ENCODE measurements around the gene RBM12. TPM values are rescaled to one million over a fixed set of nuclear protein-coding genes. Genes with fewer than 3 reads are reported as not detected.
"Not testable (repeated sequence)": the region's sequence is repeated elsewhere in the genome, so short reads cannot be mapped to it uniquely, and the experiment has no call there.

RBM12 gene
- polyA plus RNA-seq, 1 donor (not counting 4 experiments of a cell fraction or from before 2014, with no cell fraction given): 98.9 TPM

- peaks cover 41 to 54% of the 10 kb centered on the region in 2 experiments for H3K36me3 ChIP-seq (ENCODE audit: control insufficient read depth in 2 of 2, extremely low read depth in 1 of 2, insufficient read depth in 2 of 2, low read length in 2 of 2)
- FAIRE-seq: no peak
- H4K20me1 ChIP-seq (ENCODE audit: control insufficient read depth, extremely low read depth, insufficient read depth, low read length): peaks cover 21% of the 10 kb centered on the region
Measured at GRCh38 chr20:35714127-35714526, 49.4 kb upstream of the RBM12 start.

GRCh38 chr20:35713120-35713519, 48.4 kb upstream of the RBM12 start:
- dilution Hi-C loops (cut with MboI; ENCODE audit: extremely low pct_ligation_motif_present, low sequenced_read_pairs); H3K9me1 ChIP-seq (ENCODE audit: control insufficient read depth, extremely low read depth, insufficient read depth, low read length); H3K4me2 ChIP-seq (ENCODE audit: control insufficient read depth, extremely low read depth, insufficient read depth, low read depth, low read length); H3K27me3 ChIP-seq (ENCODE audit: control insufficient read depth, extremely low read depth, insufficient read depth, low read length); FAIRE-seq; H3K9ac ChIP-seq (ENCODE audit: control insufficient read depth, extremely low read depth, insufficient read depth, low read length); H3K4me3 ChIP-seq (ENCODE audit: control insufficient read depth in 2 of 3, extremely low read depth in 1 of 3, insufficient read depth in 2 of 3, low read depth in 1 of 3, low read length in 3 of 3); H2AFZ ChIP-seq (ENCODE audit: control insufficient read depth, low read length); DNase-seq (ENCODE audit: low read depth, low spot score); H3K9me3 ChIP-seq (ENCODE audit: control insufficient read depth, low read depth, low read length); H3K4me1 ChIP-seq (ENCODE audit: control insufficient read depth, extremely low read depth, insufficient read depth, low read length); H3K27ac ChIP-seq (ENCODE audit: control insufficient read depth, insufficient read depth, low read length): not testable (repeated sequence)
- H4K20me1 ChIP-seq (ENCODE audit: control insufficient read depth, extremely low read depth, insufficient read depth, low read length): peaks cover 13% of the 10 kb centered on the region
- peaks cover 37 to 63% of the 10 kb centered on the region in 2 experiments for H3K36me3 ChIP-seq (ENCODE audit: control insufficient read depth in 2 of 2, extremely low read depth in 1 of 2, insufficient read depth in 2 of 2, low read length in 2 of 2)
- peaks cover 80% of the 10 kb centered on the region for H3K79me2 ChIP-seq (ENCODE audit: control insufficient read depth, insufficient read depth, low read length)

More at GRCh38 chr20:35714127-35714526, 49.4 kb upstream of the RBM12 start:
- Histone ChIP-seq H3K79me2 (ENCODE audit: control insufficient read depth, insufficient read depth, low read length) (peaks cover 83% of the 10 kb centered on the region), H3K27ac (ENCODE audit: control insufficient read depth, insufficient read depth, low read length) (no peak overlapping the region), H3K27me3 (ENCODE audit: control insufficient read depth, extremely low read depth, insufficient read depth, low read length) (no peaks in the 10 kb centered on the region), H3K4me3 (ENCODE audit: control insufficient read depth in 2 of 3, extremely low read depth in 1 of 3, insufficient read depth in 2 of 3, low read depth in 1 of 3, low read length in 3 of 3) (no peak overlapping the region), H3K9me3 (ENCODE audit: control insufficient read depth, low read depth, low read length) (no peaks in the 10 kb centered on the region), H3K9me1 (ENCODE audit: control insufficient read depth, extremely low read depth, insufficient read depth, low read length) (no peaks in the 10 kb centered on the region), H2AFZ (ENCODE audit: control insufficient read depth, low read length) (no peak overlapping the region), H3K9ac (ENCODE audit: control insufficient read depth, extremely low read depth, insufficient read depth, low read length) (no peak overlapping the region), H3K4me2 (ENCODE audit: control insufficient read depth, extremely low read depth, insufficient read depth, low read depth, low read length) (no peak overlapping the region), H3K4me1 (ENCODE audit: control insufficient read depth, extremely low read depth, insufficient read depth, low read length) (no peaks in the 10 kb centered on the region)
- dilution Hi-C loops (cut with MboI; ENCODE audit: extremely low pct_ligation_motif_present, low sequenced_read_pairs): no loop called here
- no peak for DNase-seq (ENCODE audit: low read depth, low spot score)
- TF ChIP-seq CTCF (optimal IDR thresholded peaks at IDR 0.05 in 1 of 3, IDR thresholded peaks at IDR 0.05 in 1 of 3, conservative IDR thresholded peaks at IDR 0.05 in 1 of 3; ENCODE audit: extremely low read depth in 1 of 3, insufficient read depth in 2 of 3, low read length in 3 of 3) (no peak), EZH2 (IDR thresholded peaks at IDR 0.05; ENCODE audit: low read length) (no peak)

- Histone ChIP-seq H3K27ac (ENCODE audit: control insufficient read depth, insufficient read depth, low read length) (no peak overlapping the region), H3K9me1 (ENCODE audit: control insufficient read depth, extremely low read depth, insufficient read depth, low read length) (no peaks in the 10 kb centered on the region), H3K9ac (ENCODE audit: control insufficient read depth, extremely low read depth, insufficient read depth, low read length) (no peak overlapping the region), H3K79me2 (ENCODE audit: control insufficient read depth, insufficient read depth, low read length) (peaks cover 67% of the 10 kb centered on the region), H3K36me3 (ENCODE audit: control insufficient read depth in 2 of 2, extremely low read depth in 1 of 2, insufficient read depth in 2 of 2, low read length in 2 of 2) (peaks cover 32 to 54% of the 10 kb centered on the region in 2 experiments), H4K20me1 (ENCODE audit: control insufficient read depth, extremely low read depth, insufficient read depth, low read length) (peaks cover 5% of the 10 kb centered on the region), H3K4me3 (ENCODE audit: control insufficient read depth in 2 of 3, extremely low read depth in 1 of 3, insufficient read depth in 2 of 3, low read depth in 1 of 3, low read length in 3 of 3) (no peak overlapping the region), H3K27me3 (ENCODE audit: control insufficient read depth, extremely low read depth, insufficient read depth, low read length) (no peaks in the 10 kb centered on the region), H3K4me2 (ENCODE audit: control insufficient read depth, extremely low read depth, insufficient read depth, low read depth, low read length) (no peak overlapping the region), H2AFZ (ENCODE audit: control insufficient read depth, low read length) (no peak overlapping the region), H3K4me1 (ENCODE audit: control insufficient read depth, extremely low read depth, insufficient read depth, low read length) (no peaks in the 10 kb centered on the region), H3K9me3 (ENCODE audit: control insufficient read depth, low read depth, low read length) (no peaks in the 10 kb centered on the region)
- no peak for FAIRE-seq
- dilution Hi-C loops (cut with MboI; ENCODE audit: extremely low pct_ligation_motif_present, low sequenced_read_pairs): no loop called here
- no peak for TF ChIP-seq EZH2 (IDR thresholded peaks at IDR 0.05; ENCODE audit: low read length)
- no peak for TF ChIP-seq CTCF (optimal IDR thresholded peaks at IDR 0.05 in 1 of 3, IDR thresholded peaks at IDR 0.05 in 1 of 3, conservative IDR thresholded peaks at IDR 0.05 in 1 of 3; ENCODE audit: extremely low read depth in 1 of 3, insufficient read depth in 2 of 3, low read length in 3 of 3)
- DNase-seq (ENCODE audit: low read depth, low spot score): no peak
Measured at GRCh38 chr20:35711588-35712209, 47.0 kb upstream of the RBM12 start.

Measured in keratinocyte (primary cell).